SU-DHL-6 (cell line): ENCODE data around the gene TEKT3.

Experiments used
- EZH2phosphoT487 ChIP-seq: fragments of 200-600 bp; sonication (generic), shearing (Covaris generic); conservative IDR thresholded peaks from 2 replicates; pipeline ENCODE4 v1.6.1; 2018; ENCODE audit warnings: mild to moderate bottlenecking, antibody characterized with exemption, low read length, moderate library complexity, mixed read lengths
- TF ChIP-seq, protein P1 (sequence below): fragments of 200-600 bp; sonication (generic); IDR thresholded peaks from one replicate; pipeline ENCODE4 v1.5.1; 2017; ENCODE audit warnings: antibody characterized with exemption, mild to moderate bottlenecking, low read length, moderate library complexity; ENCODE audit not compliant: insufficient read depth, poor library complexity, severe bottlenecking

DNA sequence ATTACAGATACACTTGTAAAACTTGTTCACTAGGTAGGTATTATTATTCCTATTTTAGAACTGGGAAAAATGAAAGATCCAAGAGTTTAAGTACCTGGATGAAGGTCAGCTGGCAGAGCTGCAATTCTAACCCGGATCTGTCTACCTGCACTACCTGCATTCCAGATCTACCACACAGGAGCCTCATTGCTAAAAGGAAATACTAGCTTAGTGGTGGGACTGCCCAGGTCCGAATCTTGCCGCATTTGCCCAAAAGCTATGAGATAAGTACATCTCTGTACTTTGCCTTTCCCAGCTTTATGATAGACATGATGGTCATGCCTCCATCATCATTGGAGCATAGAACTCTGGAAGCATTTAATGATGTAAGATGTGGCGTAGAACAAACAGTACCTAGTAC lies 36.8 kb upstream of the TEKT3 start:
- TF ChIP-seq, protein P1, sequence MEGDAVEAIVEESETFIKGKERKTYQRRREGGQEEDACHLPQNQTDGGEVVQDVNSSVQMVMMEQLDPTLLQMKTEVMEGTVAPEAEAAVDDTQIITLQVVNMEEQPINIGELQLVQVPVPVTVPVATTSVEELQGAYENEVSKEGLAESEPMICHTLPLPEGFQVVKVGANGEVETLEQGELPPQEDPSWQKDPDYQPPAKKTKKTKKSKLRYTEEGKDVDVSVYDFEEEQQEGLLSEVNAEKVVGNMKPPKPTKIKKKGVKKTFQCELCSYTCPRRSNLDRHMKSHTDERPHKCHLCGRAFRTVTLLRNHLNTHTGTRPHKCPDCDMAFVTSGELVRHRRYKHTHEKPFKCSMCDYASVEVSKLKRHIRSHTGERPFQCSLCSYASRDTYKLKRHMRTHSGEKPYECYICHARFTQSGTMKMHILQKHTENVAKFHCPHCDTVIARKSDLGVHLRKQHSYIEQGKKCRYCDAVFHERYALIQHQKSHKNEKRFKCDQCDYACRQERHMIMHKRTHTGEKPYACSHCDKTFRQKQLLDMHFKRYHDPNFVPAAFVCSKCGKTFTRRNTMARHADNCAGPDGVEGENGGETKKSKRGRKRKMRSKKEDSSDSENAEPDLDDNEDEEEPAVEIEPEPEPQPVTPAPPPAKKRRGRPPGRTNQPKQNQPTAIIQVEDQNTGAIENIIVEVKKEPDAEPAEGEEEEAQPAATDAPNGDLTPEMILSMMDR, result no peak
- no peak for TF ChIP-seq EZH2phosphoT487
